GM12878 (cell line): ENCODE results near the gene ARHGEF38. TPM values are rescaled to one million over a fixed set of nuclear protein-coding genes. Genes with fewer than 3 reads are reported as not detected.
A peak's percentile ranks its signal among the peaks of the same experiment; 100 is the strongest.

ENCODE experiments used
- ATAC-seq: fragments of 200-7000 bp; cut with Tn5 transposase; 3 replicates; pipeline ENCODE4 v1.9.1; 2020; ENCODE audit warnings: mild to moderate bottlenecking, moderate library complexity
- BruUV-seq: library from RNA; stranded (reverse); fragments of 400-500 nt; replicated peaks from 2 replicates; lab custom pipeline; 2021; lab: Mats Ljungman, UMichigan
- CTCF ChIA-PET: fragments of 300-600 bp; sonication (Branson Sonifier 250); formaldehyde crosslinking; extraction: SDS; loops from one replicate; lab custom pipeline; 2021; ENCODE audit warnings: inconsistent platforms; lab: Yijun Ruan, JAX
- POLR2A ChIA-PET: fragments of 350-600 bp; formaldehyde crosslinking; extraction: SDS; loops from one replicate; lab custom pipeline; 2021; ENCODE audit warnings: inconsistent platforms; lab: Charles Lee
- RAD21 ChIA-PET: fragments of 300-600 bp; sonication (Branson Sonifier 250); formaldehyde crosslinking; loops from one replicate; lab custom pipeline; 2023; ENCODE audit warnings: antibody characterized with exemption; ENCODE audit not compliant: unreplicated experiment; lab: Charles Lee
- SMC1A ChIA-PET: fragments of 300-600 bp; sonication (Branson Sonifier 250); formaldehyde crosslinking; loops from one replicate; lab custom pipeline; 2023; ENCODE audit not compliant: unreplicated experiment, uncharacterized antibody; lab: Charles Lee
- DNase-seq: peaks from one replicate; pipeline ENCODE4 v3.0.0-alpha.2; 2011; ENCODE audit warnings: low read depth, low spot score
- FAIRE-seq: peaks from 3 replicates; lab custom pipeline; 2011; peaks lifted over from hg19 to GRCh38; lab: Jason Lieb, UNC
- H2AFZ ChIP-seq: 2 replicates; pipeline ENCODE4 v1.6.0; 2011; ENCODE audit warnings: low read depth, low read length, control low read depth; ENCODE audit not compliant: control insufficient read depth
- H3K27ac ChIP-seq: 2 replicates; pipeline ENCODE4 v1.5.1; 2011; ENCODE audit warnings: control low read depth; ENCODE audit not compliant: control insufficient read depth, insufficient read depth
- H3K27me3 ChIP-seq, 2 experiments: replicated peaks in 1 of 2; 2 replicates each; pipeline versions ENCODE4 v1.6.0 to v1.6.1; 2011; ENCODE audit warnings: low read length in 1 of 2; ENCODE audit not compliant: control insufficient read depth in 2 of 2, insufficient read depth in 2 of 2
- H3K36me3 ChIP-seq, 2 experiments: 2 replicates each; pipeline ENCODE4 v1.5.1; 2011; ENCODE audit warnings: low read length in 1 of 2; ENCODE audit not compliant: control insufficient read depth in 2 of 2, insufficient read depth in 2 of 2
- H3K4me1 ChIP-seq: 2 replicates; pipeline ENCODE4 v1.6.1; 2011; ENCODE audit warnings: mild to moderate bottlenecking, low read length, moderate library complexity, mixed read lengths; ENCODE audit not compliant: control insufficient read depth, insufficient read depth
- H3K4me2 ChIP-seq: 2 replicates; pipeline ENCODE4 v1.6.0; 2011; ENCODE audit warnings: control low read depth; ENCODE audit not compliant: control insufficient read depth, insufficient read depth
- H3K4me3 ChIP-seq: fragments of 200-600 bp; sonication (generic); 2 replicates; pipeline ENCODE4 v1.5.1; 2016
- H3K79me2 ChIP-seq: 2 replicates; pipeline ENCODE4 v1.6.0; 2011; ENCODE audit warnings: low read length; ENCODE audit not compliant: control insufficient read depth, insufficient read depth
- H3K9ac ChIP-seq: 2 replicates; pipeline ENCODE4 v1.8.0; 2011; ENCODE audit warnings: low read length, control low read depth, mixed read lengths; ENCODE audit not compliant: control insufficient read depth, insufficient read depth
- H3K9me3 ChIP-seq: replicated peaks from 3 replicates; pipeline ENCODE4 v1.5.1; 2011; ENCODE audit warnings: mild to moderate bottlenecking, low read length; ENCODE audit not compliant: control insufficient read depth, insufficient read depth
- H4K20me1 ChIP-seq: 2 replicates; pipeline ENCODE4 v1.6.0; 2011; ENCODE audit not compliant: control insufficient read depth, insufficient read depth
- BCLAF1 ChIP-seq: fragments of 450-650 bp; IDR thresholded peaks from 2 replicates; pipeline ENCODE4 v1.6.1; 2017; ENCODE audit warnings: antibody characterized with exemption, mild to moderate bottlenecking, moderate library complexity
- GABPA ChIP-seq: IDR thresholded peaks from 2 replicates; pipeline ENCODE4 v1.6.1; 2014; ENCODE audit warnings: antibody characterized with exemption, low read depth, mild to moderate bottlenecking, inconsistent platforms
- IKZF2 ChIP-seq, 2 experiments: fragments of 450-650 bp; IDR thresholded peaks; 2 replicates each; pipeline ENCODE4 v1.6.1; 2017; ENCODE audit warnings: mild to moderate bottlenecking in 2 of 2, moderate library complexity in 2 of 2
- MEF2B ChIP-seq: fragments of 450-650 bp; IDR thresholded peaks from 2 replicates; pipeline ENCODE4 v1.6.1; 2018; ENCODE audit warnings: mild to moderate bottlenecking, moderate library complexity; ENCODE audit not compliant: partially characterized antibody, poor library complexity, severe bottlenecking
- RELB ChIP-seq: fragments of 450-650 bp; IDR thresholded peaks from 2 replicates; pipeline ENCODE4 v1.6.1; 2017; ENCODE audit warnings: low read depth, mild to moderate bottlenecking, moderate library complexity
- ZSCAN29 ChIP-seq: fragments of 450-650 bp; IDR thresholded peaks from 2 replicates; pipeline ENCODE4 v1.6.1; 2017; ENCODE audit warnings: mild to moderate bottlenecking, moderate library complexity
- WGBS: methylation state at CpG from one replicate; pipeline ENCODE4 v1.1.6; 2016; ENCODE audit warnings: low lambda C conversion rate; ENCODE audit not compliant: insufficient replicate concordance, insufficient coverage; ENCODE audit errors: missing lambda C conversion rate; 5-methylcytosine and 5-hydroxymethylcytosine counted together
- in situ Hi-C: fragments of 300-500 bp; cut with MboI; formaldehyde crosslinking; loops from 9 replicates; pipeline ENCODE4 v1.14.3; 2018; ENCODE audit warnings: mixed read lengths
- intact Hi-C: fragments of 100-400 bp; cut with micrococcal nuclease; formaldehyde crosslinking; loops from one replicate; pipeline ENCODE4 v1.14.2; 2022; ENCODE audit not compliant: unreplicated experiment
- polyA plus RNA-seq, 11 experiments: library from polyadenylated mRNA; depleted of rRNA in 4 of 11; unstranded in 6 of 11; stranded (reverse) in 5 of 11; fragments of >200 nt; fragmentation: Nextera tagmentation in 4 of 11; fragmentation: Illumina TruSeq in 1 of 11; extraction: Ambion mirVana in 4 of 11; extraction: Trizol in 1 of 11; gene quantifications; 1 replicate in 1 of 11; 2 replicates in 10 of 11; pipeline versions ENCODE4 v1.2.1 to v1.2.3, GENCODE V29; 2011 to 2016; ENCODE audit warnings: inconsistent platforms in 2 of 11, missing spikeins in 2 of 11, low read depth in 1 of 11
- total RNA-seq, 4 experiments: library from RNA; depleted of rRNA in 3 of 4; stranded (reverse); fragments of >200 nt in 3 of 4; fragmentation: Illumina TruSeq in 1 of 4; extraction: Trizol in 1 of 4; gene quantifications; 2 replicates each; pipeline versions ENCODE4 v1.2.1 to v1.2.3, GENCODE V29; 2013 to 2021
- TF ChIP-seq, protein P1 (sequence below), 3 experiments: IDR thresholded peaks in 2 of 3; conservative IDR thresholded peaks in 1 of 3; 2 replicates each; pipeline ENCODE4 v1.5.1; 2011; ENCODE audit warnings: low read depth in 3 of 3, low read length in 3 of 3, mild to moderate bottlenecking in 3 of 3, control low read depth in 2 of 3, moderate library complexity in 2 of 3, inconsistent platforms in 1 of 3, mixed read lengths in 1 of 3; ENCODE audit not compliant: control insufficient read depth in 2 of 3, insufficient read depth in 1 of 3; ENCODE audit errors: extremely low read depth in 1 of 3

Gene ARHGEF38
- total and polyA plus RNA-seq, 10 of the 15 experiments (the other 5 are each of a cell fraction or from before 2014, with no cell fraction given) = 0.01 to 1.1 (median 0.09) TPM; not detected in 2

GRCh38 chr4:105657117-105657765 lies 104.8 kb downstream of the ARHGEF38 start:
- H4K20me1 ChIP-seq = no peaks in the 10 kb centered on the region
- no peaks in the 10 kb centered on the region for H3K36me3 ChIP-seq
- RAD21 ChIA-PET = interaction anchor here (1.4 to 3.8 kb wide), 2 partner anchors 19 to 136 kb away, joined by 3 to 13 read pairs; no protein-coding TSS in a partner anchor
- no peak overlapping the region for H2AFZ ChIP-seq
- no peaks in the 10 kb centered on the region for H3K27me3 ChIP-seq
- H3K9me3 ChIP-seq = no peaks in the 10 kb centered on the region; the same call in 2 of the 3 replicates
- H3K4me1 ChIP-seq = no peaks in the 10 kb centered on the region
- CTCF ChIA-PET = interaction anchor here (0.7 to 2.6 kb wide), 4 partner anchors 9 to 136 kb away, joined by 3 to 14 read pairs (median 8); no protein-coding TSS in a partner anchor
- no peak overlapping the region for H3K4me2 ChIP-seq
- POLR2A ChIA-PET = interaction anchor here (0.7 kb wide), 1 partner anchor 13 kb away, joined by 3 read pairs; no protein-coding TSS in a partner anchor
- no peaks in the 10 kb centered on the region for H3K79me2 ChIP-seq
- intact Hi-C loops = no loop called here
- no TSS peak for BruUV-seq
- TF ChIP-seq ZSCAN29 = no peak
- TF ChIP-seq, all 136 proteins: peak for 0
- in situ Hi-C loops = no loop called here
- no peak for FAIRE-seq
- no peak overlapping the region for H3K27ac ChIP-seq
- SMC1A ChIA-PET = interaction anchor here (1.0 to 13.3 kb wide), 5 partner anchors 13 to 58 kb away, joined by 3 to 130 read pairs (median 3); no protein-coding TSS in a partner anchor
- no peak overlapping the region for H3K9ac ChIP-seq
- H3K4me3 ChIP-seq = no peak overlapping the region
- no peak for DNase-seq
- no peak for ATAC-seq

GRCh38 chr4:105659190-105659589 lies 106.8 kb downstream of the ARHGEF38 start:
- H3K4me1 ChIP-seq = no peaks in the 10 kb centered on the region
- ChIA-PET SMC1A (interaction anchor here (1.2 to 13.3 kb wide), 7 partner anchors 8 to 138 kb away, joined by 3 to 130 read pairs (median 6); no protein-coding TSS in a partner anchor), RAD21 (interaction anchor here (0.6 to 3.8 kb wide), 8 partner anchors 14 to 518 kb away, joined by 3 to 22 read pairs (median 4); no protein-coding TSS in a partner anchor), POLR2A (interaction anchor here (1.4 kb wide), 2 partner anchors 25 to 62 kb away, joined by 4 to 5 read pairs; no protein-coding TSS in a partner anchor), CTCF (interaction anchor here (0.9 to 2.7 kb wide), 9 partner anchors 9 to 139 kb away, joined by 3 to 15 read pairs (median 3); no protein-coding TSS in a partner anchor)
- H3K36me3 ChIP-seq = no peaks in the 10 kb centered on the region
- ATAC-seq (peak; percentile 16), FAIRE-seq (no peak), DNase-seq (no peak)
- H3K4me3 ChIP-seq = no peak overlapping the region
- H3K4me2 ChIP-seq = no peak overlapping the region
- H2AFZ ChIP-seq = peak overlapping the region; percentile 15; the same call in 1 of the 2 replicates
- H3K79me2 ChIP-seq = no peaks in the 10 kb centered on the region
- H3K27me3 ChIP-seq = no peaks in the 10 kb centered on the region
- no TSS peak for BruUV-seq
- intact Hi-C loops (no loop called here), in situ Hi-C loops (no loop called here)
- no peak overlapping the region for H3K27ac ChIP-seq
- 79% methylated on average over 6 of the region's 6 CpGs for WGBS
- H3K9ac ChIP-seq = no peak overlapping the region
- H3K9me3 ChIP-seq = no peaks in the 10 kb centered on the region; the same call in 2 of the 3 replicates
- no peaks in the 10 kb centered on the region for H4K20me1 ChIP-seq
- TF ChIP-seq BCLAF1 (no peak), IKZF2 (IDR thresholded peaks at IDR 0.05) (no peak), RELB (no peak), MEF2B (no peak), GABPA (no peak)
- TF ChIP-seq, protein P1, sequence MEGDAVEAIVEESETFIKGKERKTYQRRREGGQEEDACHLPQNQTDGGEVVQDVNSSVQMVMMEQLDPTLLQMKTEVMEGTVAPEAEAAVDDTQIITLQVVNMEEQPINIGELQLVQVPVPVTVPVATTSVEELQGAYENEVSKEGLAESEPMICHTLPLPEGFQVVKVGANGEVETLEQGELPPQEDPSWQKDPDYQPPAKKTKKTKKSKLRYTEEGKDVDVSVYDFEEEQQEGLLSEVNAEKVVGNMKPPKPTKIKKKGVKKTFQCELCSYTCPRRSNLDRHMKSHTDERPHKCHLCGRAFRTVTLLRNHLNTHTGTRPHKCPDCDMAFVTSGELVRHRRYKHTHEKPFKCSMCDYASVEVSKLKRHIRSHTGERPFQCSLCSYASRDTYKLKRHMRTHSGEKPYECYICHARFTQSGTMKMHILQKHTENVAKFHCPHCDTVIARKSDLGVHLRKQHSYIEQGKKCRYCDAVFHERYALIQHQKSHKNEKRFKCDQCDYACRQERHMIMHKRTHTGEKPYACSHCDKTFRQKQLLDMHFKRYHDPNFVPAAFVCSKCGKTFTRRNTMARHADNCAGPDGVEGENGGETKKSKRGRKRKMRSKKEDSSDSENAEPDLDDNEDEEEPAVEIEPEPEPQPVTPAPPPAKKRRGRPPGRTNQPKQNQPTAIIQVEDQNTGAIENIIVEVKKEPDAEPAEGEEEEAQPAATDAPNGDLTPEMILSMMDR (IDR thresholded peaks at IDR 0.05 in 2 of 3, conservative IDR thresholded peaks at IDR 0.05 in 1 of 3; ENCODE audit: control insufficient read depth in 2 of 3, extremely low read depth in 1 of 3, insufficient read depth in 1 of 3, low read depth in 3 of 3, low read length in 3 of 3) = no peak
